PC-9 (cell line): ENCODE results near the gene GRM7. TPM values are rescaled to one million over a fixed set of nuclear protein-coding genes. Genes with fewer than 3 reads are reported as not detected.

Experiments used
- BruUV-seq: library from RNA; stranded (reverse); fragments of 400-500 nt; replicated peaks from 2 replicates; lab custom pipeline; 2021; lab: Mats Ljungman, UMichigan
- CTCF ChIA-PET: fragments of 300-600 bp; sonication (Branson Sonifier 250); formaldehyde crosslinking; loops from one replicate; lab custom pipeline; 2022; ENCODE audit warnings: antibody characterized with exemption; lab: Charles Lee
- POLR2A ChIA-PET: fragments of 300-600 bp; sonication (Branson Sonifier 250); formaldehyde crosslinking; loops from one replicate; lab custom pipeline; 2022; ENCODE audit warnings: antibody characterized with exemption; ENCODE audit not compliant: unreplicated experiment; lab: Charles Lee
- DNase-seq, 2 experiments: peaks; one replicate each; pipeline versions ENCODE4 v3.0.0 to v3.0.0-alpha.2; 2015 to 2022; ENCODE audit warnings: mixed read lengths in 1 of 2
- H2AFZ ChIP-seq: fragments of 200-600 bp; sonication (generic); 2 replicates; pipeline ENCODE4 v1.8.1; 2017; ENCODE audit warnings: antibody characterized with exemption
- H3F3A ChIP-seq: fragments of 200-600 bp; sonication (generic); 2 replicates; pipeline ENCODE4 v1.8.1; 2017; ENCODE audit warnings: antibody characterized with exemption, mild to moderate bottlenecking, low read depth; ENCODE audit not compliant: insufficient read depth
- H3K27ac ChIP-seq: fragments of 200-600 bp; sonication (generic); 2 replicates; pipeline ENCODE4 v1.6.1; 2016; ENCODE audit warnings: mixed run types
- H3K27me3 ChIP-seq: fragments of 200-600 bp; sonication (generic); 2 replicates; pipeline ENCODE4 v1.6.1; 2016; ENCODE audit warnings: low read depth, mixed run types; ENCODE audit not compliant: insufficient read depth
- H3K36me3 ChIP-seq: fragments of 200-600 bp; sonication (generic); 2 replicates; pipeline ENCODE4 v1.6.1; 2016; ENCODE audit warnings: low read depth, mixed run types
- H3K4me1 ChIP-seq: fragments of 200-600 bp; sonication (generic); replicated peaks from 2 replicates; pipeline ENCODE4 v1.6.1; 2016; ENCODE audit warnings: mixed run types; ENCODE audit not compliant: insufficient read depth
- H3K4me2 ChIP-seq: fragments of 200-600 bp; sonication (generic); 2 replicates; pipeline ENCODE4 v1.6.1; 2017; ENCODE audit warnings: mixed run types
- H3K4me3 ChIP-seq: fragments of 200-600 bp; sonication (generic); 2 replicates; pipeline ENCODE4 v1.6.1; 2016; ENCODE audit warnings: mixed run types
- H3K79me2 ChIP-seq: fragments of 200-600 bp; sonication (generic); 2 replicates; pipeline ENCODE4 v1.6.1; 2017; ENCODE audit warnings: low read depth, mixed run types
- H3K9me2 ChIP-seq: fragments of 200-600 bp; sonication (generic); 2 replicates; pipeline ENCODE4 v1.8.1; 2017; ENCODE audit warnings: mild to moderate bottlenecking; ENCODE audit not compliant: insufficient read depth
- H3K9me3 ChIP-seq: fragments of 200-600 bp; sonication (generic); 2 replicates; pipeline ENCODE4 v1.8.1; 2016; ENCODE audit warnings: low read depth; ENCODE audit not compliant: insufficient read depth
- H4K20me1 ChIP-seq: fragments of 200-600 bp; sonication (generic); 2 replicates; pipeline ENCODE4 v1.8.1; 2017; ENCODE audit not compliant: insufficient read depth
- CTCF ChIP-seq: fragments of 200-600 bp; sonication (generic); conservative IDR thresholded peaks from 2 replicates; pipeline ENCODE4 v1.6.1; 2017; ENCODE audit warnings: mixed run types, antibody characterized with exemption, mild to moderate bottlenecking, moderate library complexity
- EZH2 ChIP-seq: fragments of 200-600 bp; sonication (generic); IDR thresholded peaks from 2 replicates; pipeline ENCODE4 v1.8.0; 2017; ENCODE audit warnings: antibody characterized with exemption, low read depth
- intact Hi-C: fragments of 100-400 bp; cut with micrococcal nuclease; formaldehyde crosslinking; loops from one replicate; pipeline ENCODE4 v1.10.0; 2022; ENCODE audit not compliant: unreplicated experiment
- total RNA-seq: library from RNA; stranded (reverse); gene quantifications from 2 replicates; pipeline ENCODE4 v1.2.3, GENCODE V29; 2021

Gene GRM7
- total RNA-seq, 1 experiment from 2014 or later = not detected

- H3K4me2 ChIP-seq = no peak overlapping the region
- intact Hi-C loops = no loop called here
- CTCF ChIA-PET = no interaction called here
Measured at GRCh38 chr3:7693976-7694375, 833.1 kb downstream of the GRM7 start.

GRCh38 chr3:7695049-7695448 is 834.1 kb downstream of the GRM7 start:
- Histone ChIP-seq H3K4me3 (no peak overlapping the region), H3F3A (no peaks in the 10 kb centered on the region), H3K4me1 (no peaks in the 10 kb centered on the region), H3K4me2 (no peak overlapping the region), H3K36me3 (no peaks in the 10 kb centered on the region), H2AFZ (no peak overlapping the region), H3K9me3 (no peaks in the 10 kb centered on the region), H3K79me2 (no peaks in the 10 kb centered on the region), H3K27me3 (no peaks in the 10 kb centered on the region), H3K27ac (no peak overlapping the region), H3K9me2 (no peaks in the 10 kb centered on the region), H4K20me1 (no peaks in the 10 kb centered on the region)
- no peak for DNase-seq
- intact Hi-C loops = no loop called here
- TF ChIP-seq CTCF (no peak), EZH2 (no peak)
- ChIA-PET CTCF (no interaction called here), POLR2A (no interaction called here)
- no TSS peak for BruUV-seq

More at GRCh38 chr3:7693976-7694375, 833.1 kb downstream of the GRM7 start:
- Histone ChIP-seq H2AFZ (no peak overlapping the region), H3K27ac (no peak overlapping the region), H3K79me2 (no peaks in the 10 kb centered on the region), H3K9me3 (no peaks in the 10 kb centered on the region), H3K4me3 (no peak overlapping the region), H3K36me3 (no peaks in the 10 kb centered on the region), H3K4me1 (no peaks in the 10 kb centered on the region), H3K9me2 (no peaks in the 10 kb centered on the region), H3K27me3 (no peaks in the 10 kb centered on the region), H4K20me1 (no peaks in the 10 kb centered on the region), H3F3A (no peaks in the 10 kb centered on the region)
- TF ChIP-seq CTCF = no peak
- no peak for TF ChIP-seq EZH2
- BruUV-seq = no TSS peak
- POLR2A ChIA-PET = no interaction called here
- DNase-seq = no peak

- POLR2A ChIA-PET = no interaction called here
- Histone ChIP-seq H3K9me2 (no peaks in the 10 kb centered on the region), H4K20me1 (no peaks in the 10 kb centered on the region), H3K4me1 (no peaks in the 10 kb centered on the region), H3K79me2 (no peaks in the 10 kb centered on the region), H2AFZ (no peak overlapping the region), H3K4me3 (no peak overlapping the region), H3K36me3 (no peaks in the 10 kb centered on the region), H3K27me3 (peaks cover 7% of the 10 kb centered on the region; the same call in 1 of the 2 replicates), H3K4me2 (no peak overlapping the region), H3F3A (no peaks in the 10 kb centered on the region), H3K9me3 (no peaks in the 10 kb centered on the region), H3K27ac (no peak overlapping the region)
- DNase-seq = no peak
- TF ChIP-seq CTCF (no peak), EZH2 (no peak)
- no TSS peak for BruUV-seq
- CTCF ChIA-PET = no interaction called here
- intact Hi-C loops = no loop called here
Measured at GRCh38 chr3:7696320-7696719, 835.4 kb downstream of the GRM7 start.
